Measurements from ENCODE around the gene BACE2.

GRCh38 chr21:41317063-41317392 lies 149.1 kb downstream of the BACE2 start:
- TF ChIP-seq CTCF (IDR thresholded peaks at IDR 0.05 in 2 of 3, conservative IDR thresholded peaks at IDR 0.05 in 1 of 3; ENCODE audit: borderline replicate concordance in 1 of 3, insufficient read depth in 1 of 3, low read depth in 2 of 3, low read length in 2 of 3) (no peak), POLR2A (IDR thresholded peaks at IDR 0.05; ENCODE audit: borderline replicate concordance, extremely low read depth, insufficient read depth, insufficient read length) (no peak), MAX (IDR thresholded peaks at IDR 0.05) (no peak), REST (IDR thresholded peaks at IDR 0.05; ENCODE audit: low read depth) (no peak), POLR2AphosphoS5 (IDR thresholded peaks at IDR 0.05; ENCODE audit: low read depth, low read length) (no peak), ELF1 (IDR thresholded peaks at IDR 0.05; ENCODE audit: borderline replicate concordance, low read depth) (no peak), JUND (IDR thresholded peaks at IDR 0.05) (no peak), ZFX (IDR thresholded peaks at IDR 0.05) (no peak), EZH2 (IDR thresholded peaks at IDR 0.05) (no peak), YY1 (IDR thresholded peaks at IDR 0.05; ENCODE audit: extremely low read depth, insufficient replicate concordance, low read depth, low read length) (no peak)

Data from HCT116 (cell line).